IPS-18c (cell line): ENCODE data around the gene LGMN.

Experiments
- H3K4me3 ChIP-seq: 2 replicates; pipeline ENCODE4 v1.7.0; 2013; ENCODE audit warnings: low read depth, mild to moderate bottlenecking, low read length, moderate library complexity; ENCODE audit not compliant: insufficient read depth
- H3K9me3 ChIP-seq: one replicate; pipeline ENCODE4 v1.6.1; 2013; ENCODE audit warnings: mild to moderate bottlenecking, low read length, moderate library complexity; ENCODE audit not compliant: control insufficient read depth, insufficient read depth

The LGMN gene

DNA sequence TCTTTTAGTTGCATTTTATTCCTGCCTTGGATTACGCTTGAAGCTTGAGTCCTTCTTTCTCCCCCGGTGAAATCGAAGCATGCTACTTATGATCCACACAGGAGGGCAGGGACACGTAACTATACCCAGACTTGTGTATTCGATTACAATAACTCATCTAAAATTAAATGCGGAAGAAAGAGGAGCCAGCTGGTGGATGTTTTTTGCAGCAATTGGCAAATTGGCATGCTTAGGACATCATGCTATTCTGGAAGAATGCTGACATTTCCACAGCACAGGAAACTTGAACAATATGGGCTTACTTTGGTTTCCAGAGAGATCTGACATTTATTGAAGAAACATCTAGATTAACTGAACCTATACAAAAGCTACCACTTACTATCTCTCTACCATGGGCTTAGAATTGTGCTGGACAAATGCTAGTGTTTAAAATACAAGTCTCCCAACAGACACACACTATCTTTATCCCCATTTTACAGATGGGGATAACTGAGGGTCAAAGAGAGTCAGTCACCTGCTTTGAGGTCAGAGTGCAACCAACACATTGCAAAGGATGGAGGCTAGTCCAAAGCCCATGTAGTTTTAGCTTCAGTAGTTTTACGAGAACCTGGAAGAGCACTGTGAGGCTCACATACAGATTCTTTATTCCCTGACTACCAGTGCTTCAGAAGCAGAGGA is 36.3 kb downstream of the LGMN start:
- H3K9me3 ChIP-seq: no peaks in the 10 kb centered on the region

DNA sequence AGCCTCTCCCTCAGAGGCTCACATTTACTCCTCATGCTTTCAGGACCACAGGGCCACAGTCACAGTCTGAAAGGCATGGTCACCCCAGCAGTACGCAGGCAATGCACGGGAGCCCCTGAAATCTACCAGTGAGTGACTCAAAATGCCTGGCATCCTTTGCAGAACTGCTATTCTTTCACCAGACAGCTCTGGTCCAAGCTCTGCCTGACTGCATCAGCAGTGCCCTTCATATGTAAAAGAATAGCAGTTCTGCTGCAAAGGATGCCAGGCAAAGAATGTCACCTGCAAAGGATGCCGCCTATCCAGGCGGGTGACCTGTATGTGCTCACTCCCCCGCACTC is 38.5 kb downstream of the LGMN start:
- no peaks in the 10 kb centered on the region for H3K9me3 ChIP-seq
- no peak overlapping the region for H3K4me3 ChIP-seq

More for the DNA sequence above, 36.3 kb downstream of the LGMN start:
- no peak overlapping the region for H3K4me3 ChIP-seq

DNA sequence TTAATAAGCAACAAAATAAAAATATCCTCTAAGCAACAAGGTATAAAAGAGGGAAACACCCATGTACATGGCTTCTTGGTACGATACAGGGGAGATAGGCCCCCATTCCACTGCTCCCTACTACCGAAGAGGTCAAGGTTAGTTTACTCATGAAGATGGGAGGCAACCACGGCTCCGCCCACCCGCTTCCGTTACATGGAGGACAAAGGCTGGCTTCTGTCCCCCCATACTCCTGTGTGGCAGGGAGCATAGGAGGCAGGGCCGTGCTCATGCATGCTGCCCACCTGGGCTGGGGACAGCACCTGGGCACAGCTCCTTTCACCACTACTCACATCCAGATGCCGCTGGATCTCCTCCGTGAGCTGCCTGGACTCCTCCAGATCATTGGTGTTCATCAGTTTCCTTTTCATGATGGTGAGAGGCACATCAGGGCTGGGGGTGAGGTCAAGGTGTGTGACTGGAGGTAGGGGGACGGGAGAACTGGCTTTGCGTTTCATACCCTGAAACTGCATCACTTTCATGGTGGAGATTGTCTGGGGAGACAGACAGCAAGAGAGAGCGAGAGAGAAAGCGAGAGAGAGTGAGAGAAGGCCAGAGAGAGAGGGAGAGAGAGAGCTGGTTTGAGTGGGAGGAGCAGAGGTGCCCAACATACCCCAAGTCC is 39.0 kb downstream of the LGMN start:
- Histone ChIP-seq H3K4me3 (no peak overlapping the region), H3K9me3 (no peaks in the 10 kb centered on the region)

DNA sequence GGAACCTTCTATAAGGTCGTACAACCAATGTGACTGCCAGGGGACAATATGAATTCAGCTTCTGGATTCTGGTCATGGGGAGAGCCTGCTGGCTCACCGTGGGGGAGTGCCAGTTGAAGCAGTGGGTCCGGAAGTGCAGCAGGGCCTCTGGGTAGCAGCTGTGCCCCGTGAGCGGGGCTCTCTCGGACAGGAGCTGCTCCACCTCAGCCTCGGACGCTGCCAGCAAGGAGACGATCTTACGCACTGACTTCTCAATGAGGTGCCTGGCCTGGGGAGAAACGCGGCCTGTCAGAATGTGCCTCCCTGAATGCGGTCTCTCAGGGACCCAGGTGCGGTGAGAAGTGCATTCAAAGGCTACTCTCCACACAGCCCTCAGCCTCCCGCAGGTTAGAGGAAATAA is 42.0 kb downstream of the LGMN start:
- H3K4me3 ChIP-seq: no peak overlapping the region
- peaks cover 2% of the 10 kb centered on the region for H3K9me3 ChIP-seq

DNA sequence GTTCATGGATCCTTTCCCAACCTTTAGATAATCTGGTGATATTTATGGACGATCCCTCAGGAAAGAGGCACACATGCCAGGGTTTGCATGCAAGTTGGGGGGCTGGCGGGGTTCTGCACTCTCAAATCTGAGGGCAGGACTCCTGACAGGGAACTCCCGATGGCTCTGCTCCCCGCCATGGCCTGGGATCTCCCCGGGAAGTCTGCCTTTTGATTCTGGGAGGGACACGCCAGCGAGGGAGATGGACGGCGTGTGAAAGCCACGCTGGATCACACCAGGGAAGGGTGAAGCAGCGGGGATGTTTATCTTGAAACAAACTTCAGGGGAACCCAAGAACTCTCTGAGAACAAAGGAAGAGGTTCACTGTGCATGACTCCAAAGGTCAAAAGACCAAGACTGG is 43.6 kb downstream of the LGMN start:
- Histone ChIP-seq H3K9me3 (peaks cover 2% of the 10 kb centered on the region), H3K4me3 (no peak overlapping the region)

DNA sequence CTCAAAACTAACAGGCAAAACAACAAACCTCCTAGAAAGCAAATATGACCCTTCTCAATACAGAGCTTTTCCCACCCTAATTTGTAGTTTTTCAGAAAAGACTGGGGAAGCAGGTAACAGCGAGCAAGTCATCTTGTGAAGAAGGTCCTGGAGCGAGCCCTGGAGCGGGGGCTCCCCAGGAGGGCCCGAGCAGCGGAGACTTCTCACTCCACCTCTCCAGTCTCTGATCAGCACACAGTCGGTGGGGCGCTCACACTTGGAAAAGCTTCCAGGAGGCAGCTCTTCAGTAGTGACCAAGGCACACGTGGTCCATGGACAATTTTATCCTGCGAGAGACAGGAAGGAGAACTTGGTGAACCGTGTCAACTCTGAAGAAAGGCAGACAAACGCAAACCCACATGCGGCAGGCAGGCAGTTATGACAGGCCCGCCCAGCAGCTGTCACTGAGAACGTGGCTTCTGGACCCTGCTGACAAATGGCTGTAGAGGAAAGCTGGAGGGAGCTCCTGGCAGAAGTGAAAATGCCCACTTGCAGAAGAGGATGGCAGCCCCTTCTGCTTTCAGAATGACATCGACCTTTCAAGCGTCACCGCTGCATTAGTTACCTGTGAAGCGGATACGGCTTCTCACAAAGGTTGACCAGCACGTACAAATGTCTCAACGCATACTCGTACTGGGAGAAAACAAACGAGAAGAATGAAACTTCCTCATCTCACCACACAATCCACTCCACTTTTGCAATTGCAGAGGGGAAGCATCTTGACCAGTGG is 44.2 kb downstream of the LGMN start:
- peaks cover 2% of the 10 kb centered on the region for H3K9me3 ChIP-seq
- H3K4me3 ChIP-seq: no peak overlapping the region

DNA sequence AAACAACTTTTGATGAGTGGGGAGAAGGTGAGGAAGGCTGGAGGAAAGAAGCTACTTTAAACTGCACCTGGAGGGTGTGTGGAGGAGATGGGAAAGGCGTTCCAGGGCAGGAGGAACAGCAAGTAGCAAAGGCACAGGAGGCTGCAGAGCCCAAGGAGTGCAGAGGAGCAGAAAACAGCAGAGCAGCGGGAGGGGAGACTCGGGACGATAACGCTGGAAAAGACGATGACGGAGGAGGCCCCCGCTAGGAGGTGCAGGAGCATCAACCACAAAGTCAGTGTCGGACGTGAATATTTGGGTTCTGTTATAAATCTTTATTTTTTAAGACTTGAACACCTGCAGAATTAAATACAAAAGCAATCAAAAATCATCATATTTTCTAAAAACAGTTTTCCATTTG is 44.9 kb downstream of the LGMN start:
- H3K4me3 ChIP-seq: no peak overlapping the region
- H3K9me3 ChIP-seq: peaks cover 2% of the 10 kb centered on the region

DNA sequence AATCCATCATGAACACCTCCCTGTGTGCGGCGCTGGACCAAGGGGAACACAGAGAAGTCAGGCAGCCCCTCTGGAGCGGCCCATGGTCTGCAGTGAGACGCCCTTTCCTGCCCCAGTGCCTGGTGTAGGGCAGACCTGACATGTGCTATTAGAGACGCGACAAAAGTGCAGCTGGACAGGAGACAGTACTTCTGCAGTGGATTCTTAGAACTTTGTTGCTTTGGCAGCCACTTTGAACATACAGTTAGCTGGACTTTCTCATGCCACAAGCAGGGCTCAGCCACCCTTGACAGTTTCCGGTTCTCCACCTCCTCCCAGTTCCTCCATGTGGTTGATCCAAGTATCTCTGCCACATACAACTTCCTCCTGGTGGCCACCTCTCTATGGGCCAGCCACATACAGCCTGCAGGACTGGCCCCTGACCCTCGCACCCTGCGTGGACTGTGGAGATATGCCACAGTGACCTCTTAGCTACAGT is 45.9 kb downstream of the LGMN start:
- H3K9me3 ChIP-seq: peaks cover 2% of the 10 kb centered on the region
- no peak overlapping the region for H3K4me3 ChIP-seq

DNA sequence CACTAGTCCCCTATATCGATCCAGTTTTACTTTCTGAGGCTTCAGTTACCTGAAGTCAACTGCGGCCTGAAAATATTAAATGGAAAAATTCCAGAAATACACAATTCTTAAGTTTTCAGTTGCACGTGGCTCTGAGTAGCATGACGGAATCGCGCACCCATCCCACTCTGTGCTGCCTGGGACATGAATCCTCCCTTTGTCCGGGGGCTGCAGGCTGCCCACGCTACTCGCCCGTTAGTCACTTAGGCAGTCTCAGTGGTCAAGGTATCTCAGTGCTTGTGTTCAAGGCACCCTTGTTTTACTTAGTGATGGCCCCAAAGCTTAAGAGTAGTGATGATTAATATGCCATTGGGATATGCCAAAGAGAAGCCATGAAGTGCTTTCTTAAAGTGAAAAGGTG is 46.6 kb downstream of the LGMN start:
- Histone ChIP-seq H3K9me3 (peaks cover 2% of the 10 kb centered on the region), H3K4me3 (no peak overlapping the region)

DNA sequence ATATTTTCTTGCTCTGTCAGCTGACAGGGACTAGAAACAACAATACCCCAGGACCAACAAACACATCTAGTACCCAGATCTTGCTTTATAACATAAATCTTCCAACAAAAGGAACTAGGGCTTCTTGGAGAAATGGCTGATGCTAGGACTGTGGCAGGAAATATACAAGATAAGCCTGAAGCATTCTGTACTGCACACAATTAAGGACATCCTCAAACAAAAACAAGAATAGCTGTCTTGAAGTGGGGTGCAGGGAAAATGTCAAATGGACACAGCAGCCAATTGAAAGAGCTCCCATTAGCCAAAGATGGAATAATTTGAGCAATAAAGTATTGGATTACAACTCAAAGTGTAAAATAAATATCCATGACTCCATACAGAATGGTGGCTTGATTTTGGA is 50.0 kb downstream of the LGMN start:
- no peak overlapping the region for H3K4me3 ChIP-seq

DNA sequence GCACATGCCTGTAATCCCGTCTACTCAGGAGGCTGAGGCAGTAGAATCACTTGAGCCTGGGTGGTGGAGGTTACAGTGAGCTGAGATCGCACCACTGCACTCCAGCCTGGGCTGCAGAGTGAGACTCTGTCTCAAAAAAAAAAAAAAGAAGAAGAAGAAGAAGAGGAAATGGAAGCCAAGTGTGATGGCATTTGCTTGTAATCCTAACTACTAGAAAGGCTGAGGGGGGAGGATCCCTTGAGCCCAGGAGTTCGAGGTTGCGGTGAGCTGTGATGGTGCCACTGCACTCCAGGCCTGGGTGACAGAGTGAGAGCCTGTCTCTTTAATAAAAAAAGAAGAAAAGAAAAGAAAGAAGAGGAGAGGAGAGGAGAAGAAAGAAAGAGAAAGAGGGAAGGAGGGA is 52.1 kb downstream of the LGMN start:
- Histone ChIP-seq H3K4me3 (no peak overlapping the region), H3K9me3 (peaks cover 2% of the 10 kb centered on the region)

More for the DNA sequence above, 50.0 kb downstream of the LGMN start:
- H3K9me3 ChIP-seq: peaks cover 2% of the 10 kb centered on the region

DNA sequence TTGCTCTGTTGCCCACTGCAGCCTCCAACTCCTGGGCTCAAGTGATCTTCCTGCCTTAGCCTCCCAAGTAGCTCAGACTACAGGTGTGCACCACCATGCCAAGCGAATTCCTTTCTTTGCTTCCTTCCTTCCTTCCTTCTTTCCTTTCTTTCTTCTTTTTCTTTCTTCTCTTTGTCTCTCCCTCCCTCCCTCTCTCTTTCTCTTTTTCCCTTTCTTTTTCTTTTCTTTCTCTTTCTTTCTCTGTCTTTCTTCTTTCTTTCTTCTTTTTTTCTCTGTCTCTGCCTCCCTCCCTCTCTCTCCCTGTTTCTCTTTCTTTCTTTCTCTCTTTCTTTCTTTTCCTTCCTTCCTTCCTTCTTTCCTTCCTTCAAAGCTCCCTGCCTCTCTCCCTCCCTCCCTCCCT is 52.9 kb downstream of the LGMN start:
- Histone ChIP-seq H3K9me3 (peaks cover 2% of the 10 kb centered on the region), H3K4me3 (no peak overlapping the region)

DNA sequence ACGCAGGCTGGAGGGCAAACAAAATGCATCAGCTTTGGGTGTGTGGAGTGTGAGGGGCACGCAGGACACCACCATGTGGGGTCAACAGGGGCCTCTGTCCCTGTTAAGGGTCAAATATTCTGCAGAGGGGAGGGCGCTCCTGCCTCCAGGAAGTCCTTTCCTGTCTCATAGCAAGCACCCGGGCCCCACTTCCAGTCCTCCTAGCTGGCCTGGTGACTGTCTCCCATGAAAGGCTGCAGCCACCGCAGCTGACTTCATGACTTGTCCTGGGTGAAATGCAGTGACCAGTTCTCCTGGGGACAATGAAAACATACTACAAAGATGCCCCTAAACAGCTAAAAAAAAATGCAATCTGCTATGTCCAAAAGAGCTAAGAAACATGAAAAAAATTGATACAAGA is 53.6 kb downstream of the LGMN start:
- H3K4me3 ChIP-seq: no peak overlapping the region
- peaks cover 2% of the 10 kb centered on the region for H3K9me3 ChIP-seq

DNA sequence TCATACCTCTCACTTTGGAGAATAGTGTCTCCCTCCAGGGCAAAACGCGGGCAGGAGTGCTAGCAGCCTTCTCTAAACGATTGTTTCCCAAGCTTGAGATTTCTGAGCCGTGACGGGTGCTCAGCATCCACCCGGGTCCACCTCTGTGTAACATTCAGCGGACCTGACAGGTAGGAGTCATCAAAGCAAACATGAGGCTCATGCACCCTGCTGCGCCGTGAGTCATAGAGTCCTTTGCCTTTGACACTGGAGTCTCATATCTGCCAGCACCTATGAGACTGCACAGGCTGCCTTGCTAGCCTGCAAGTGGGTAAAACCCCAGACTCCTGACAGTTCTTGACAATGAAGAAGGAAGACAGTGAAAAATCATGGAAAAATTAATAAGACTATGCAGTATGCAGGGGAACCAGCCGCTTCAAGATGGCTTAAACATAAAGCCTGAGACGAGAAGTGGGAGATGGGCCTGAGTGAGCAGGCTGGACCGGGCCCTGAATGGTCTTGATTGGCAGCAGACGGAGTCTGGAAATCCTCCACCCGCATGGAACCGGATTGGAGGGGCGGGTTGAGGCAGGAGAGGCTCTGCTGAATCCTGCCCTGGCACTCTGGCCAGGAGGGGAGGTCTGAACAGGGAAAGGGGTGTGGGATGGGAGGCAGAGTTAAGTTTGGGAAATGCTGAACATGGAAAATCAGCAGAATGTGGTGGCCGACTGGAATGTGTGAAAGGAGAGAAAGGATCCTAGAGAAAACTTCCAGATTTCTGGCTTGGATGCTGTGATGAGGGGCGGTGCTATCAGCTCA is 54.2 kb downstream of the LGMN start:
- Histone ChIP-seq H3K9me3 (peaks cover 2% of the 10 kb centered on the region), H3K4me3 (no peak overlapping the region)

DNA sequence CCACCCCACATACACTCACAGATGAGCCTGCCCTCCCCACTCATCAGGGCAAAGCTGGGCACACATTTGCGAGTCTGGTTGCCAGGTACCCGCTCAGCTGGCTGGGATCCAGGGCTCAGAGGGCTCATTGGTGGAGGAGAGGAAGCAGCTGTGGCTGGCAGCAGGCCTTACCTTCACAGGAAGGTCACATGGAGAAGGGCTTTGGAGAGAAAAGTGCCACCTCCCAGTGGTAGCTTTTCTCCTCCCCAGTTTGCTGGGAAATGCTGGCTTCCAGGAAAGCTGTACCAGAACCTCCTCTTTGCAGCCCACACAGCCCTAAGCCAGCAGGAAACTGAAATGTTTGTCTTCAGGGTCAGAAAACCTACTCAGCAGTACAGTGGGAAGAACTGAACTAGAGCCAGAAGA is 55.6 kb downstream of the LGMN start:
- H3K9me3 ChIP-seq: peaks cover 2% of the 10 kb centered on the region
- no peak overlapping the region for H3K4me3 ChIP-seq

DNA sequence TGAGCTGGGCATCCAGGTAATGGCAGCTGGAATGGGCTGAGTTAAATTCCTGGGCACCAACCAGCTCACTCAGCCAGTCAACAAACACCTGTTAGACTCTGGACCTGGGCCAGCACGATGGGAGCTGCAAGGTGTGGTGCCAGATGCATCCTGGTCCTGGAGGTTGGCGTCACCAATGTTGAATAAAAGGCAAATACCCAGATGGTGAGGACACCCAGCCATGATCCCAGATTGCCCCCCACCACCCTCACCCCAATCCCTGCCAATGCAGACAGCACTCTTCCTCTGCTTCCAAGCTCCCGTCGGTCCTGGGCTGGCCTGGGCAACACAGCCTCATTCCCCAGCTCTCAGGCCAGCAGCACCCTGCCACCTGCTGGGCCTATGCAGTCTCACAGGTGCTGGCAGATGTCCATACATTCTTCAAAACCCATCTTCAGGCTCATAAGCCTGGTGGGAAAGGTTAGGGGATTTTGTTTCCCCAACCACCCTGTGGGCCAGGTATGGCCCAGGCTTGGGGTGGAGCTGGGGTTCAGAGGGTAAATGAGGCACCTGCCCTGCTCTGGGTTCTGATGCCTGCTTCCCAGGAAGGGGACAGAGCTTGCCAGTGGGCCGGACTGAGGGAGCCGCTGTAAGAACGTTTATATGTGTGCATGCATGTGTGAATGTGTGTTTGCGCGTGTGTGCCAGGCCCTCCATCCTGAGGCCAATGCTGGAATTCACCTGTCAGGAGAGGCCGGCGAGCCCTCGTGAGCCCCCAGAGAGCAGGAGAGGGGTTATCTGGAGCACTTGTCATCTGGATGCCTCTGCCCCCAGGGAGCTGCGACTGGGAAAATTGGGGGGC is 58.0 kb downstream of the LGMN start:
- Histone ChIP-seq H3K9me3 (peaks cover 2% of the 10 kb centered on the region), H3K4me3 (no peak overlapping the region)
